Skeletal muscle cell (primary cell): ENCODE measurements around the gene COX20.

Experiments used
- DNase-seq: peaks from one replicate; pipeline ENCODE4 v3.0.0-alpha.2; 2010; ENCODE audit warnings: low read depth
- H3K4me3 ChIP-seq: 2 replicates; pipeline ENCODE4 v1.5.1; 2011; ENCODE audit warnings: low read depth, mild to moderate bottlenecking, control low read depth, low read length, moderate library complexity

Gene COX20

DNA sequence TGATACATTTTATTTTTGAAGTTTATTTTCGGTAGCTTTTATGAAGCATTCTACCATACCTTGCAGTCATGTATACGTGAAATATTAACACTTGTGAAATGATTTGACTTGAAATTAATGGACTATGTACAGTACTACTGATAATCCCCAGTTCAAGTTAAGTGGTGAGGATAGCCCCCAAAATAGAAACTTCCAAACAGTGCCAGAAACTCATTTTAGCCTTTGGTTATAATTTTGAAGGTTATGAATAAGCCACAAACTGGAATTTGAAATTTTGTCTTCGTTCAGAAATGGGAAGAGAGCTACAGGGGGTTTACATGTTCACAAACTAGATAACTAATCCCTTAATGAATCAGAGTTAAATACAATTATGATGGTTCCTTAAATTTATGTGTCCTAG lies 30.4 kb downstream of the COX20 start:
- DNase-seq = no peak
- no peak overlapping the region for H3K4me3 ChIP-seq

DNA sequence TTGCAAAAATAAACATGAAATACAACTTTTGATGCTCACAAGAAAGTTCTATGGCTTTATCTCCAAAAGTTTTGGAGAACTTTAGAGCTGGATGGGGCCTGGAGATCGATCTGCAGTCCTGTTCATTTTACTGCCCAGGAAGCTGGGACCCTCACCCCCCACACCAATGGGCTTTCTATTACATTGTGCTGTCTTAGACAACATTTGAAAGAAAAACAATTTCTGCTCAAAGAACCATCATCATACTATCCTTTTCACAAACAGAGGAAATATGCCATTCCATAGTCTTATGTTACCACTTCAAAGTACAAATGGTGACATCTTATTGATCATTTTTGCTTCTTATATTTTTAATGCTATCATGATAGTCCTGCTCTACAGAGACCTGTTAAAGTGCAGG lies 30.9 kb downstream of the COX20 start:
- H3K4me3 ChIP-seq = no peak overlapping the region
- no peak for DNase-seq

GRCh38 chr1:244868484-244869363 lies 33.3 kb downstream of the COX20 start:
- H3K4me3 ChIP-seq = no peak overlapping the region
- no peak for DNase-seq

GRCh38 chr1:244869364-244869827 lies 33.9 kb downstream of the COX20 start:
- DNase-seq = no peak
- H3K4me3 ChIP-seq = no peak overlapping the region

- DNase-seq = no peak
- H3K4me3 ChIP-seq = no peak overlapping the region
These were observed 34.5 kb downstream of the COX20 start for GRCh38 chr1:244869950-244870349.

GRCh38 chr1:244874974-244875579 lies 39.6 kb downstream of the COX20 start:
- H3K4me3 ChIP-seq = no peak overlapping the region
- DNase-seq = no peak

GRCh38 chr1:244876228-244876910 lies 40.9 kb downstream of the COX20 start:
- no peak for DNase-seq
- H3K4me3 ChIP-seq = no peak overlapping the region

DNA sequence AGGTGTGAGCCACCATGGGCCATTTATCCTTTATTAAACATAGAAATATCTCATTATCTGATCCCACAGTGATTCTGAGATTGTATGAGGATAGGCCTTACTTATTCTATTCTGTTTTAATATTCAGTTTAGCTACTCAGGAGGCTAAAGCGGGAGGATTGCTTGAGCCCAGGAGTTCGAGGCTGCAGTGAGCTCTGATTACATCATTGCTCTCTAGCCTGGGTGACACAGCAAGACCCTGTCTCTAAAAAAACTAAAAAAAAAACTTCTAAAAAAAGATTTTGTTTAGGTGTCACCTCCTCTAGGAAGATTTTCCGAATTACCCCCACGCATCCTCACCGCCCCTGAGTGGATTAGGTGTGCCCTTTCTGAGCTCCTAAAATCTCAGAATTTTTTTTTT lies 43.2 kb downstream of the COX20 start:
- no peak for DNase-seq
- no peak overlapping the region for H3K4me3 ChIP-seq

DNA sequence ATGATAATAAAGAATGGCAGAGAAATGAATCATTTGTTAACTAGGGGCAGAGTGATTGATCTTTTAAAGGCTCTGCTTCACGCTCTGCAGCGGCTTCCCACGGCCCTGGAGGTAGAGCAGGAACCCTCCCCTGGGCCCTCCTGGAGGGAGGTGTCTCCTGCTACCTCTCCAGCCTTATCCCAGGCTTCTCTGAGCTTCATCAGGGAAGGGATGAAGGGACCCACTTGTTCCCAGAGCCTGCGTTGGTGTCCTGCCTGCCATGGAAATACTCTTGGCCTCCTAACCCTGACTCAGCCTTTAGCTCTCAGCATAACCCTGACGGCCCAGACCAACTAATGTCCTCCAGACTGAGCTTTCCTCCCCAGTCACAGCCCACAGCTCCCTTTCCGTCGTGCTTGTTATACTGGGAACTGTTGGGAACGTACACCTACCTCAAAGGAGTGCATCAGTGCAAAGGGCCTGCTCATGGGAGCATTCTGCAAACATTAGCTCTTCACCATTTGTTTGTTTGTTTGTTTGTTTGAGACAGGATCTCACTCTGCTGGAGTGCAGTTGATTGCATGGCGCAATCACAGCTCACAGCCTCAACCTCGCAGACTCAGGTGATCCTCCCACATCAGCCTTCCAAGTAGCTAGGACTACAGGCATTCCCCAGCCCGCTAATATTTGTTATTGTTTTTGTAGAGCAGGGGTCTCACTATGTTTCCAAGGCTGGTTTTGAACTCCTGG lies 46.3 kb downstream of the COX20 start:
- H3K4me3 ChIP-seq = no peak overlapping the region
- no peak for DNase-seq

- no peak overlapping the region for H3K4me3 ChIP-seq
- DNase-seq = no peak
These were observed 51.8 kb downstream of the COX20 start for GRCh38 chr1:244887281-244887680.

GRCh38 chr1:244893836-244894235 lies 58.4 kb downstream of the COX20 start:
- DNase-seq = no peak
- H3K4me3 ChIP-seq = no peak overlapping the region
